NCI-H748 treated with DMSO at 0.1 percent for 48 hours (cell line): ENCODE measurements around the gene GDF2.

Source experiments
- DNase-seq: peaks from one replicate; lab custom pipeline; 2025; lab: John Stamatoyannopoulos, UW

GDF2 gene

DNA sequence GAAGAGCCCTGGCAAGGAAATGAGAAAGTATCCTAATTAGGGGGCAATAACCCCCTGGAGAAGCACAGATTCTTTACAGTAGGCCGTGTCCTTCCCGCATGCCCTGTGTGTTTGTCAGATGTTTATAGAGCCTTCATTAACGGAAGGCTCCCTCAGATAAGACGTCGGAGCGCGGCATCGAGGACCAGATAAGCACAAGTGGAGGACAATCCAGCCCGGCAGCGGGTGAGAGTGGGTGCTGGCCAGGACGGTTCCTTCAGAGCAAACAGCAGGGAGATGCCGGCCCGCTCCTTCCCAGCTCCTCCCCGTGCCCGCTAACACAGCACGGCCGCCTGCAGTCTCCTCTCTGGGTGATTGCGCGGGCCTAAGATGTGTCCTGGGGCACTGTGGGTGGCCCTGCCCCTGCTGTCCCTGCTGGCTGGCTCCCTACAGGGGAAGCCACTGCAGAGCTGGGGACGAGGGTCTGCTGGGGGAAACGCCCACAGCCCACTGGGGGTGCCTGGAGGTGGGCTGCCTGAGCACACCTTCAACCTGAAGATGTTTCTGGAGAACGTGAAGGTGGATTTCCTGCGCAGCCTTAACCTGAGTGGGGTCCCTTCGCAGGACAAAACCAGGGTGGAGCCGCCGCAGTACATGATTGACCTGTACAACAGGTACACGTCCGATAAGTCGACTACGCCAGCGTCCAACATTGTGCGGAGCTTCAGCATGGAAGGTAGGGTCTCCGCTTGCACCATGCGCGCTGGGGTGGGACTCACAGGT lies at the start of gene GDF2:
Gene GDF2 (plus strand): TSS at position 155 of the 762 bp plus-strand sequence. CDS start 215 bp downstream, at position 370.
- DNase-seq, result no peak

DNA sequence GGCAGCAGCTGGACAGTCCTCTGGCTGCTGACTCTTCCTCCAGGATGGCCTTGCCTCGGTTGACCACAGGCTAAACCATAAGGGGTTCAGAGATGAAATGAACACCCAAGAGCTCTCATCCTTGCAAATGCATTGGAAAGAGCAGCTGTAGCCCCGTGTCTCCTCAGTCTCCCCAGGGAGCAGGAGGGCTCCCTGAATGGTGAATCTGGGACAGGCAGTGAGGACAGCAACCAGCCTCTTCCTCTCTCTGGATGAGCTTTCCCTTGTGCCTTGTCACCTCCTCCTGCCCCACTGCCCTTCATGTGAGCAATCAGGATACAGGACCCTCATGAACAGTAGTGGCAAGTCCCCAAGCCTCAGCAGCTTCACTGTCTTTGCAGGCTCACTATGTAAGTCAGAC lies 46.2 kb upstream of the GDF2 start:
- DNase-seq, result no peak

DNA sequence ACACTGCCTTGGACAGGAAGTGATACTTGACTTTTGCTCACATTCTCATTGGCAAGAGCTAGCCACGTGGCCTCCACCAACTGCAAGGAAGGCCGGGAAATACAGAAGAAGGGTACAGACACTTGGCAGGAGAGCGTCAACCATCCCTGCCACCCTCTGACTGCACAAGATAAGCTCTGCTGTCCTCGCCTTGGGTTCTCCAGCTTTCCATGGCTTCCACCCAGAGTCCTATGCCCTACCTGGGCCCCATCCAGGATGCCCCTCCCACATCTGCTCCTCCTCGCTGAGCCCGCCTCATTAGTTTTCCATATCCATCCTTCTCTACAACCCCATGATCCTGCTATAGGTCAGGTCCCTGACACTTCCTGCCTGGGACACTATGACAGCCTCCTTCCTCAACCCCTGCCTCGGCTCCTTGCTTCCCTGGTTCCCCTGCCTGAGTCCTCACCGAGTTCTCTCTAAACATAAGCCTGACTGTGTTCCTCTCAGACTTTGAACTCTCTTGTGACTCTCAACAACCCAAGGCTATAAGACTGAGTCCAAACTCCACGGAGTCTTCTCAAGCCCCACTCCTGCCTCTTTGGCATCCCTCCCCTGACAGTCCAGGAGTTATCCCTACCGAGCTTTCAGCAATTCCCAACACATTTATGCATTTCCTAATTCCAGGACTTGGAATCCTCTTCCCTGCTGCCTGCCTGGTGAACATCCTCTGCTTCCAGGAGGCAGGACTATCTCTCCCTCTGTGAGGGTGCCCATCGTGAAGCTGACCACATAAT lies 45.5 kb upstream of the GDF2 start:
- DNase-seq, result no peak

DNA sequence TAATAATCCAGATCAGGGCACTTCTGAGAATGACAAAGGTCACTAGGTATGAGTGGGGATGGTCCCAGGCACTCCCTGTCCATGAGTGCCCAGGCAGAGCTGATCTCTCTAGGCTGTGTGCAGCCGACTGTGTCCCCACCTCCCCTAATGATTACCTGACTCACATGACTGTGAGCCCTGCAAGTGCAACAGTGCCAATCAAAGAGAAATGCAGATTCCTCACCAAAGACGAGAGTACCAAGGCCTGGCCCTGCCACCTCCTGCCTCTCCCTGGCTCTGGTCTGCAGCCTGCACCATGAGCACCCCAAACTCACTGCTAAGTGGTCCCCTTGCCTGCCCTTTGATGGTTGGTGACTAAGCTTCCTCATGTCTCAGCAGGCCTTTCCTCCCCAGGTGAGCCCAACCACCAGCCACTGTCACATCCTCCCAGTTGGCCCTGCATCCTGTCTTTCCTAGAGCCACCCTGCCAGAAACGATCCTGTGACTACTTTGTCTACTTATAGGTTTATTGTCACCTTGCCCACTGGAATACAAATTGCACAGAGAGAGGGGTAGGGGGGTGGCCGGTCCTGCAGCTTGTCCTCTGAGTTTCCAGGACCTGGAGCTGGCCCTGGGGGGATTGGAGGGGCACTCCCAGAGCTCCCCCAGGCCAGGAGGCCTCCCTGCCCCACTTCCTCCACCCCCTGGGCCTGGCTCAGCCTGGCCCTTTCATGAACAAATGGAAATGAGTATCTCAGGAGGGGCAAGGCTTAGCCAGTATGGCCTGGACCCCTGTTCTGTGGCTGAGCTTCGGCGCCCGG lies 44.7 kb upstream of the GDF2 start:
- DNase-seq, result no peak

DNA sequence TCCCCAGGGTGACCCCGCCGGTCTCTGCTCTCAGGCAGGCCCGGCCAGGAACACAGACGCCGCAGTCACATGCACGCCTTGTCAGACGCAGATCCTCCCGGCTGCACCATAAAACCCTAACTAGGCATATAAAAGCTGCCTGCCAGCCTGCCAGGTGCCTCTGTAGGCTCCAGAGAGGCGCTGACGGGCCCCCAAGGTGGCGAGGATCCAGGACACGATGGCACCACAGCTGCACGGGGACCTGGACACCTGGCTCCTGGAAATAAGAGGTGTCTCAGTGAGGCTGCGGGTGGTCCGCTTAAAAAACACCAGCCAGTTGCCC lies 44.1 kb upstream of the GDF2 start:
- DNase-seq, result no peak

DNA sequence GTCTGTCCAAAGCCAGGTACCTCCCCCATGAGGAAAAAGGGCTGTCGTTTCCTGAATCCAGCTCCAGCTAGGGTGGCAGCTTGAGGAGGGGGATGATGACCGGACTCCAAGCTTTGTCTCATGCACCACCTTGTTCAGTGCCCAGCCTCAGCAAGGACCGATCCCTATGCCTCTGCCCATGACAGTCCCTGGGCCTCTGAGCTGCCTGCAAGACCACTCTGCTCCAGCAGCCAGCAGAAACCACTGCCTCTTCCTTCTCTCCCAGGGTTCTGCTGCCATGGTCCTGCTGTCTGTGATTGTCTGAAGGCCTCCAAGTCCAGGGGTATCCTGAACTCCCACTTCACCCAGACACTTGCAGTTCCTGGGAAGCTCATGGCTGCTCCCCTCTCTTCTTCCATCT lies 43.5 kb upstream of the GDF2 start:
- DNase-seq, result no peak

DNA sequence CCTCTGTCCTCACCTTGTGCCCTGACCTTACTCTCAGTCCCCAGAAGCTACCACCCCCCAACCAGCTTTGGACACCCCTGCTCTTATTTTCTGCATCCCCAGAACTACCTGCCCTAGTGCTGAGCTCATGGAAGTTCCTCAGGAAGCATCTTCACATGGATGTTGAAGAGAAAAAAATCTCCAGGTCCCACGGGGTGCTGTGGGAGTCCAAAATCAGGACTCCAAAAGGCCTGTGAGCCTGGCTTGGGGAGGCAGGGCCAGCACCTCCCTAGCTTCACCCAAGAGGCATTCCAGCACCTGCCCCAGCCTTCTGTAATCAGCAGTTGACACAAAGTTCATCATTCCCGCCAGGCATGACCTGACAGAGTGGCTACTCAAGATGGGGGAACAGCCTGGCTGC lies 43.0 kb upstream of the GDF2 start:
- no peak for DNase-seq

DNA sequence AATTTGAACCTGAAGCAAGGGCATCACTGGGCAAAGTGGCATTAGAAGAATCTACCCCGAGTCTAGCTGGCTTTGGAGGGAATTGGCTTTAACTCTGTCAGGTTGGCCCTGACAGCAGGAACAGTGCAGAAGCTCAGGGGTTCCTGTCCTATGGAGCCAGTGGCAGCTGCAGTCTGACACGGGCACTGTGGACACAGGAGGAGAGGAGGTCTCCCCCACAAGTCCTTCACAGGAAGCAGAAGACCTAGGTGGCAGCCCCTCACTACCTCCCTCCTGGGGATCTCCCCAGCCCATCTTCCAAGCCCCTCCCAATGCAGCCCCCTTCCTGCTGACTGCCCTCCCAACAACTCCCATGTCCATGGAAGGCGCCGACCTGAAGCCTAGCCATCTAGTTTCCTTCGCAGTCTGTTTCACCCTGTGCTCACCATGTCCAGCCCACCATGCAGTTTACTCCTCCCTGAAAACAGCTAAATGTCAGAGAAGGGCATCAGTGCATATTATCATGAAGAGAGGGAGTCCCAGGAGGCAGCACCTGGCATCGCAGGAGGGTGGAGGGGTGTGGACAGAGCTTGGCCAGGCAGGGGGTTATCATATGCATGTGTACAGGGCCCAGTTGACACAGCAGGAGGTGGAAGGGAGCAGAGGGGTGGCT lies 40.1 kb upstream of the GDF2 start:
- no peak for DNase-seq

DNA sequence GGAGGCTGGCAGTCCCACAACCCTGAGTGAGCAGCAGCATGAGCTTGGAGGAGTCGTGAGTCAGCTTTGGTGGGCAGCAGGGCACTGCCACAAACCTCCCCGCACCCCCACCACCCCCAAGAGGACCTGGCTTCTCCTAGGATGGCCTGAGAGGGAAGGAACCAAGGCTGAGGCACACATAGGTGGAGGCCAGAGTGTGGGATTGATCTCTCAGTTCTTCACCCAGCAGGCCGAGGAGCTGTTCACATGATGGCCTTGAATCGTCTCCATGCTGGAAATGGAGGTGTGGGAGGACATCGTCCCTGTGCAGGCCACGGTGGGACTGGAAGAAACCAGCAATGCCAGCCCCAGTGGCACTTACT lies 39.6 kb upstream of the GDF2 start:
- no peak for DNase-seq

DNA sequence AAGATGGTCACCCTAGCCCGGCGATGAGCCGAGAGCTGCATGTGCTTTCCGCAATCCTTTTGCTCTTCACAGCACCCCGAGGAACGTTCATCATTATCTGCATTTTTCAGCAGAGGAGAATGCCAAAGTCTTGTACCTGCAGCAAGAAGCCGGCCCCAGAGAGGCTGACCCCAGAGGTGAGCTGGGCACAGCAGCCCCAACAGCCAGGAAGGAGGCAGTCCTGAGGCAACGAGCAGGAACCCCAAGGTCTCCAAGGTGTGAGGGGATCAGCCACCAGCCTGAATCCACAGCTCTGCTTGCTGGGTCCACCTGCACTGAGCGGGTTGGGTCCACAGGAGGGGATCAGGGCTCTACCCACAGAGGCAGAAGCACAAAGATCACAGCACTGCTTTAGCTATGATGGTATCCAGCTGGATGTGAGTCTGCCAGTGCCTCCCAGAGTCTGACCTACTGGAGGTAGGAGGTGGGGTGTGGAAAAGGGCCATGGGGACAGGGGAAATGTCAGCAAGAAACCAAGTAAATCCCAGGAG lies 39.1 kb upstream of the GDF2 start:
- no peak for DNase-seq

DNA sequence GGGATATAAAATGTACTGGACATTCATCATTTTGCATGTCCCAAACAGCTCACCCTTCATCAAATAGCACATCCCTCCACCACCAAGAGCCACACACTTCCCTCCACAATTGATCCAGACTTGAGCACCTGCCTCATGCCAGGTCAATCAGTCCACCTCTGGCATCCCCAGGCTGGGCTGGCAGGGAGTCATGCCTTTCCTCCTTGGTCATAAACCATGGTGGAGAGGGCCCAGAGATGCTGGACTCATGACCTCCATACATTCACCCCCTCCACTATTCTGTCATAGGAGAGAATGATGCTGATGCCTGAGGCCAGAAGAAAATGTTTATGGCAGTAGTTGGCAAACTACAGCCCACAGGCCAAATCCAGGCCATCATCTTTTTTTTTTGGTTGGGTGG lies 38.4 kb upstream of the GDF2 start:
- no peak for DNase-seq

DNA sequence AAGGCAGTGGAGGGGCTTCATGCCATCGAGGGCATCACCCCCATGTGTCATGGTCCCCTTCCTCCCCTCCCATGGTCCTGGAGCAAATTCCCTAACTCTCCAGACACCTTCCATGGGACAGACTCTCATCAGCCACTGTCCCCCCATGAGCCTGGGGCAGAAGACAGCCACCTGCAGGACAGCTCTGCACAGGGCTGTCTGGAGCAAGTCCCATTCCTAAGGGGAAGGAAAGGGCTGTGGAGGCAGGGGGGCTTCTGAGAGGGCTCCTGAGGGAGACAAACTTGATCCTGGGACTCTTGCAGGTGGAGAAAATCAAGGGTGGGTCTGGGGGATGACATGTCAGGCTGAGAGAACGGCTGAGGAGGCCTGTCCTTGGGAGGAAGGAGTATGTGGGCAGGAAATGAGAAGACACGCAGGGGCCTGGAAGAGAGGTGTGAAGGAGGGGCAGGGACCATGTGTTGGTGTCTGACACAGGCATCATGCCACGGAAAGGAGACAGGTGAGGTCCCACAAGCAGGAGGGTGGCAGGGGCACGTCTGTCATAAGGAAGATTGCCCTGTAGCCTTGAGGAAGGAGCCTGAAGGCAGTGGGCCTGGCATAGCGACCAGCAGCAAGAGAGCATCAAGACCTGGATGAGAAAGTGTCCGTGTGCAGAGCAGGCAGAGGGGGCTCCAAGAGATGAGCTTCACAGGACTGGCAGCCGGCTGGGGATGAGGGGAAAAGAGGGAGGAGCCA lies 36.7 kb upstream of the GDF2 start:
- no peak for DNase-seq

DNA sequence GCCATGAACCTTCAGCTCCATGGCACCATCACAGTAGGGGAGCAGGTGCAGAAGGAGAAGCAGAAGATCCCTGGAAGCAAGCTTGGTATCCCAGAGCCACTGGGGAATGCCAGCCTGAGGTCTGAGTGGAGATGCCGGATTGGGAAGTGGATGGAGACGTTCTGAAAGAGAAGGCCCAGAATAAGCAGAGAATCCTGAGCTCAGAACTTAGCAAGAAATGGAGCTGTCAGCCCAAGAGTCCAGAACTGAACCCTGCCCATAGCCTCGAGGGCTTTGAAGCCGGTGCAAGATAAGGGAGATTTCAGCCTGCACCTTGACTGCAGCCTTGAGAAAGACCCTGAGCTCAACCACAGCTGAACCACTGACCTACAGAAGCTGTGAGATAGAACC lies 36.1 kb upstream of the GDF2 start:
- no peak for DNase-seq

DNA sequence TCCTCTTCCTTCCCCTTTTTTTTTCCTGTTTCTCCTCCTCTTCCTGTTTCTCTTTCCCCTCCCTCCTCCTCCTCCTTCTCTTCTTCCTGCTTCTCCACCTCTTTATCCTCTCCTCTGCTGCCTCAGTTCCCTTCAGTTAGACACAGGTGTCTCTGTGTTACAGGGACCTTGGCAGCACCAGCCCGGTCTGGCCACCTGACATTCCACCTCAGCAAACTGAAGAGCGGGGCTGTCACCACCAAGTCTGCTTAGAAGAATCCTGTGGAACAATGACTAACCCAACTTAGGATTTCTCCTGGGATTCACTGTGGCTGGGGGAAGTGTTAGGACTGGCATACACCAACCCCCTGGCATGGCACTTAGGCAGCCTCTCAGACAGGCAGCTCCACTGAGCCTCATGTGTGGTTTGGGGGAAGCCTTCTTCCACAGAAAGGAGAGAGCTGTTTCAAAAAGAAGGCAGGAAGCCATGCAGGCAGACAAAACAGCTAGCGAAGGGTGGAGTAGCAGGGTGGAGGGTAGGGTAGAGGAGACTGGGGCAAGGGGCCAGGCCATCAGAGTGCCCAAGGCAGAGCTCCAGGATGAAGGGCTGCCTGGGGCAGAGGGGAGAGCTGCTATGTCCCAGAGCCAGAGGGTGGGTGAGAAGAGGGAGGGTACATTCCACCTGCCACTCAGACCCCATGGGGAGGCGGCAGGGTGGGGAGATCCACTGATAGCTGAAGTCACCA lies 35.5 kb upstream of the GDF2 start:
- DNase-seq, result no peak

DNA sequence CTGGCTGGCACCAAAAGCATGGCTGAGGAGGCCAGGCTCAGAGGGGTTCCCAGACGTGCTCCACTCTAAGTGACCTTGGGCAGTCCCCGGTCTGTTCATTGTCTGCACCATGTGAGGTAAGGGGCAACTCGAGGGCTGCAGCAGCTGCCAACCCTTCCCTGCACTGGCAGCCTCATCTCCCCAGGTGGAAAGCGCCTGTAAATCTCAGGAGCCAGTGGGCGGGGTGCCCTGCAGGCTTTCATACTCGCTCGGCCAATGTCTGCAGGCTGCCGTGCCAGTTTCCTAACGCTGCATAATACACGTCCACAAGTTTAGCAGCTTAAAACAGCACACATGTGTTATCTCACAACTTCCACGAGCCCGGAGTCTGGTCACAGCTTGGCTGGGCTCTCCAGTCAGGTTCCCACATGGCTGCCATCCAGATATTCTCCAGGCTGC lies 34.9 kb upstream of the GDF2 start:
- no peak for DNase-seq

DNA sequence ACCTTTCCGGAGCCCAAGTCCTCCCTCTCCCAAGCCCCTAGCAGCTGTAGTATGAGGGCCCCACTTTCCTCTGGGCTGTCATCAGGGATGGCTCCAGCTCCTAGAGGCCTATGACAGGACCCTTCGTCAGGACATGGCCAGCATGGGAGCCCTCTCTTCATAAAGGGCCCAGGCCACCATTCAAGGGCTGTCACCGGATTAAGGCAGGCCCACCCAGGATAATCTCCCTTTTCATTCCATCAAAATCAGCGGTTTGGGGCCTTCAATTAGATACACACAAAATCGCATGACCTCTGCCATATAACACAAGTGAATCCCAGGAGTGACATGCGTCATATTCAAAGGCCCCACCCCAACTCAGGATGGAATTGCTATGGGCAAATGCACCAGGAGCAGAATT lies 34.4 kb upstream of the GDF2 start:
- no peak for DNase-seq

DNA sequence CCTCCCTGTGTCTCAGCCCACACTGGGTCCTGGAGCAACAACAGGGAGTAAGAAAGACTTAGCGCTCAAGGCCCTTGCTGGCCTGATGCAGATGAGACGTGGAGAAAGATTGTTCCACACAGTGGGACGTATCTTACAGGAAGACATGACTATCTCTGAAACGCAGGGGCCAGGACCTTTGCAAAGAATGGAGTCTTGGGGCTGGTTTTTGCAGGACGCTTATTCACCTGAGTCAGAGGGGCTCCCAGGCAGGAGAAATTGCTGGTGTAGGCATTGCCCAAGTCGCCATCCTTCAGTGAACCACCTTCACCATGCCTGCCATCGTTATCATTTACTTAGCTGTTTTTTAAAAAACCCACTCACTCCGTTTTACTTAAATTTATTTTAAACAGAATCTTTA lies 34.0 kb upstream of the GDF2 start:
- no peak for DNase-seq

DNA sequence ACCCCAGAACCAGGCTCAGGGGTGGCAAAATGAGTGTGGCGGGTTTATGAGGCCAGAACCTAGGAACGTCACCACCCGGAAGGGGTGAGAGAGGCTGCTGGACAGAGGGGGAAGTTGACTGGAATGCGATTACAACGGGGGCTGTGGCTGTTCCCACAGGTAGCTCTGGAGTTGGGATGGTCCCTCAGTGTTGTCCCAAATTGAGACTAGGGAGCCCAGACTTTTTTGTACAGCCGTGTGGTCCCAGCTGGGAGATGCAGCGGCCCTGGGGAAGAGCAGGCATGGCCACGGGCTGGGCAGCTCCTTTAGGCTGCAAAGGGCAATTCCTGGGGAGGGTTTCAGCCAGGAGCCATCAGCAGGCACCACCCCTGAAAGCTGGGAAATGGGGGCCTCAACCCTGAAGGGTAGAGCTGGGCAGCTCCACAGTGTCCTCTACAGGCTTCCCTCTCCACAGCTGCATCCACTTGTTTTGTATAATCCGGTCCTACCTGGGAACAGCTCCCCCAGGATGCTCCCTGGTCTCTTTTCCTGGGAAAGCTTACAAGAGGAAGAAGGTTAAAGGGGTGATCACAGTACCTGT lies 33.2 kb upstream of the GDF2 start:
- DNase-seq, result no peak

DNA sequence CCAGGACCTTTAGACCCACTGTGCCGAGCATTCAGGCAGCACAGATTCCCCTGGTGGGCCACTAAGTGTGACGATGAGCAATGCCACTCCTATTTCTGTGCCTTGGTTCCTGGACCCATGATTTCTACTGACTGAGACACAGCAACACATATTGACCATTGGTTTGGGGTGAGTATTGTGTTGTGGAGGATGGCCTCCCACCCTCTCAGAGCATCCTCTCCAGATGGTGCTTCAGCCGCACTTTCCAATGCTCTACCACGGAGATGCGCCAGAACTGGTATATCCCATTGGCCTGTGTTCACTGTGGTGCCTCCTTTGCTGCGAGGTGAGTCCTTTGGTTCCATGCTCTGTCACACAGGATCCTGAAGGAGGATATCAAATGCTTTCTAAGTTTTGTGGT lies 32.3 kb upstream of the GDF2 start:
- DNase-seq, result no peak

DNA sequence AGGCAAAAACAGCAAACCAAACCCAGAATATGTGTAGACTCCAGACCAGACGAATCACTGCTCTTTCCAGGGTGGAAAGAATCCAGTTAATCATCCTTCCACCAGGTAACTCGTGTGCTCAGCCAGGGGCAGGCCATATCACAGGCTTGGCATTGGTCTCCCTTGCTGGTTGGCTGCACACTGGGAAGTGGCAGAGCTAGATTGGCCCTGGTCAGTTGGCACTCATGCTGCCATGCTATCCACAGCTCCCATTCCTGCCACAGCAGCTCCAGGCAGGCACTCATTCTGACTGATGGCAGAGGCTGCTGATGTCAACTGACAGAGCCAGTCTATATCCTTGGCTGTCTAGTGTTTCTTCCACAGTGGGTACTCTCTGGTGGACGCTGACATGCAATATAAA lies 31.9 kb upstream of the GDF2 start:
- no peak for DNase-seq

DNA sequence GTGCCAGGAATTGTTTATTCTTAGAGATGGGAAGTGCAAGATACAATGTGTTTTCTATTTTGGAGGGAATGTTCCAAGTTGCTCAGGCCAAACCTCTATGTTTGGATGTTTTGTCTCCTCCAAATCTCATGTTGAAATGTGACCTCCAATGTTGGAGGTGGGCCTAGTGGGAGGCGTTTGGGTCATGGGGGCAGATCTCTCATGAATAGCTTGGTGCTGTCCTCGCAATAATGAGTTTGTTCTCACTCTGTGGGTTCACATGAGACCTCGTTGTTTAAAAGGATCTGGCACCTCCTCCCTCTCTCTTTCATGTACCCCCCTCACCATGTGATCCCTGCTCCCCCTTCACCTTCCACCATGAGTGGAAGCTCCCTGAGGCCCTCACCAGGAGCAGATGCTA lies 30.6 kb upstream of the GDF2 start:
- DNase-seq, result no peak
